Measurements from ENCODE around the gene CCDC69. TPM values are rescaled to one million over a fixed set of nuclear protein-coding genes. Genes with fewer than 3 reads are reported as not detected.

The CCDC69 gene
- total RNA-seq, 1 donor from 2014 or later: 0.78 TPM

DNA sequence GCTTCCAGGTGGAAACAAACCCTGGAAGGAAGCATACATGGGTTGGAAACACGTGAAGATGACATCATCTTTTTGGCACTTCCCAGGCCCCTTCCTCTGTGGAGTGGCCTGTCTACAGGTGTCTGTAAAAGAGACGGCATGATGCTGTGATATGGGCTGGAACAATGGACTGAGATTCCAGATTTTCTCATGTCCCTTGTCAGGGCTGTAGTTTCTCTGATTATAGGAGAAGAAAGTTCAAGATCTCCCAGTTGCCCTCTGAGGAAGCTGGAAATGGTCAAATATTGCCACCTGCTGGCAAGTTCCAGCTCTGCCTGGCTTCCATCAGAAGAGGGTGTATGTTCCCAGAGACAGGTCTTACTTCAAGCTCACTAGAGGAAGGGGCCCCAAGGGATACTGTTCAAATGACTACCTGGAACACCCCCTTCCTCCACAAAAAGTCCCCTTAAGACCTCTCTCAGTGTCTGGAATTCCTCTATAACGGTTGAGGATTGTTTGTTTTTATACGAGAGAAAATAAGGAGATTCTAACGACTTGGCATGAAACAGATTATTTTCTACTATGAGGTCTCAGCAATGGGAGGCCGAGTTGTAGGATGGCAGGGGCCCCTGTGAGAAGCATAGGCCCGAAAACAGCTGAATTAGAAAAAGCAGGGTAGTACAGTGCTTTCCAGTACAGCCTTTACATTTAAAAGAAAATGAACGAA is 59.1 kb downstream of the CCDC69 start:
- H3K27ac Mint-ChIP-seq (ENCODE audit: unreplicated experiment): no peak overlapping the region
- H3K4me1 Mint-ChIP-seq (ENCODE audit: unreplicated experiment): no peaks in the 10 kb centered on the region
- peaks cover 13% of the 10 kb centered on the region for H3K27me3 Mint-ChIP-seq (ENCODE audit: unreplicated experiment)
- H3K9me3 Mint-ChIP-seq (ENCODE audit: unreplicated experiment): no peaks in the 10 kb centered on the region
- no peaks in the 10 kb centered on the region for H3K36me3 Mint-ChIP-seq (ENCODE audit: unreplicated experiment)
- DNase-seq (ENCODE audit: extremely low spot score, unreplicated experiment): no peak
- no peak overlapping the region for H3K4me3 Mint-ChIP-seq (ENCODE audit: unreplicated experiment)
- TF ChIP-seq, protein P1, sequence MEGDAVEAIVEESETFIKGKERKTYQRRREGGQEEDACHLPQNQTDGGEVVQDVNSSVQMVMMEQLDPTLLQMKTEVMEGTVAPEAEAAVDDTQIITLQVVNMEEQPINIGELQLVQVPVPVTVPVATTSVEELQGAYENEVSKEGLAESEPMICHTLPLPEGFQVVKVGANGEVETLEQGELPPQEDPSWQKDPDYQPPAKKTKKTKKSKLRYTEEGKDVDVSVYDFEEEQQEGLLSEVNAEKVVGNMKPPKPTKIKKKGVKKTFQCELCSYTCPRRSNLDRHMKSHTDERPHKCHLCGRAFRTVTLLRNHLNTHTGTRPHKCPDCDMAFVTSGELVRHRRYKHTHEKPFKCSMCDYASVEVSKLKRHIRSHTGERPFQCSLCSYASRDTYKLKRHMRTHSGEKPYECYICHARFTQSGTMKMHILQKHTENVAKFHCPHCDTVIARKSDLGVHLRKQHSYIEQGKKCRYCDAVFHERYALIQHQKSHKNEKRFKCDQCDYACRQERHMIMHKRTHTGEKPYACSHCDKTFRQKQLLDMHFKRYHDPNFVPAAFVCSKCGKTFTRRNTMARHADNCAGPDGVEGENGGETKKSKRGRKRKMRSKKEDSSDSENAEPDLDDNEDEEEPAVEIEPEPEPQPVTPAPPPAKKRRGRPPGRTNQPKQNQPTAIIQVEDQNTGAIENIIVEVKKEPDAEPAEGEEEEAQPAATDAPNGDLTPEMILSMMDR (IDR thresholded peaks at IDR 0.05): peak; percentile 97

- TF ChIP-seq, protein P1 (IDR thresholded peaks at IDR 0.05): no peak
- Mint-ChIP-seq H3K9me3 (ENCODE audit: unreplicated experiment) (no peaks in the 10 kb centered on the region), H3K4me3 (ENCODE audit: unreplicated experiment) (no peak overlapping the region), H3K36me3 (ENCODE audit: unreplicated experiment) (no peaks in the 10 kb centered on the region), H3K27me3 (ENCODE audit: unreplicated experiment) (peaks cover 3% of the 10 kb centered on the region), H3K27ac (ENCODE audit: unreplicated experiment) (no peak overlapping the region), H3K4me1 (ENCODE audit: unreplicated experiment) (peaks cover 12% of the 10 kb centered on the region)
- DNase-seq (ENCODE audit: extremely low spot score, unreplicated experiment): no peak
Measured at GRCh38 chr5:151162776-151163175, 61.1 kb downstream of the CCDC69 start.

- Mint-ChIP-seq H3K9me3 (ENCODE audit: unreplicated experiment) (no peaks in the 10 kb centered on the region), H3K4me1 (ENCODE audit: unreplicated experiment) (peaks cover 31% of the 10 kb centered on the region), H3K27ac (ENCODE audit: unreplicated experiment) (no peak overlapping the region), H3K36me3 (ENCODE audit: unreplicated experiment) (no peaks in the 10 kb centered on the region), H3K4me3 (ENCODE audit: unreplicated experiment) (no peak overlapping the region), H3K27me3 (ENCODE audit: unreplicated experiment) (peaks cover 2% of the 10 kb centered on the region)
- DNase-seq (ENCODE audit: extremely low spot score, unreplicated experiment): no peak
- TF ChIP-seq, protein P1 (IDR thresholded peaks at IDR 0.05): no peak
Measured at GRCh38 chr5:151159649-151160373, 64.1 kb downstream of the CCDC69 start.

DNA sequence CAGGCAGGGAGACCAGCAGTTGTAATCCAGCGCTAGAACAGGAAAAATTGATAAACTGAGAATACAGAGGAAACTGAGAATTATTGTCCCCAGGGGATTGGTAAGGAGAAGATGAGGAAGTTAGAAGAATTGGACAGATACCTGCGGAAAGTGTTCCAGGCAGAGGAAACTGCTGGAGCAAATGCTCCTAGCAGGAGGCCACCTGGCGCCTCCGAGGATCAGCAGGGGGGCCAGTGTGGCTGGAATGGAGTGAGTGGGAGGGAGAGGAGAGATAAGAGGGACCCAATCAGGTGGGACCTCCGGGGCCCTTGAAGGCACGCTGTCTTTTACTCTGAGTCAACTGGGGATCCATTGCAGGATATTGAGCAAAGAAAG is 65.6 kb downstream of the CCDC69 start:
- DNase-seq (ENCODE audit: extremely low spot score, unreplicated experiment): no peak
- Mint-ChIP-seq H3K27me3 (ENCODE audit: unreplicated experiment) (peaks cover 2% of the 10 kb centered on the region), H3K36me3 (ENCODE audit: unreplicated experiment) (no peaks in the 10 kb centered on the region), H3K27ac (ENCODE audit: unreplicated experiment) (peak overlapping the region; percentile 82), H3K4me1 (ENCODE audit: unreplicated experiment) (peaks cover 42% of the 10 kb centered on the region), H3K4me3 (ENCODE audit: unreplicated experiment) (peak overlapping the region; percentile 86), H3K9me3 (ENCODE audit: unreplicated experiment) (no peaks in the 10 kb centered on the region)
- TF ChIP-seq, protein P1 (IDR thresholded peaks at IDR 0.05): no peak
